ENCODE results near the gene OR14K1.
"Not testable (repeated sequence)": the region's sequence is repeated elsewhere in the genome, so short reads cannot be mapped to it uniquely, and the experiment has no call there.

The OR14K1 gene

GRCh38 chr1:247738315-247738714, at the start of gene OR14K1:
TSS of gene OR14K1 (plus strand) at chr1:247738615. CDS start at chr1:247738615, 0 bp downstream.
- DNase-seq, result no peak

- no peak for DNase-seq
These were observed 37.1 kb upstream of the OR14K1 start for GRCh38 chr1:247701338-247701737.

GRCh38 chr1:247710681-247711080, 27.7 kb upstream of the OR14K1 start:
- DNase-seq, result not testable (repeated sequence)

- no peak for DNase-seq
These were observed 24.7 kb upstream of the OR14K1 start for GRCh38 chr1:247713753-247714152.

GRCh38 chr1:247716546-247716945, 21.9 kb upstream of the OR14K1 start, which contains the start of gene OR6F1:
TSS of gene OR6F1 (minus strand) at chr1:247716646. CDS start at chr1:247712755, 3,891 bp downstream.
- no peak for DNase-seq

GRCh38 chr1:247721222-247721621, 17.2 kb upstream of the OR14K1 start:
- no peak for DNase-seq

- DNase-seq, result no peak
These were observed 2.3 kb downstream of the OR14K1 start for GRCh38 chr1:247740721-247741120.

GRCh38 chr1:247741756-247742155, 3.3 kb downstream of the OR14K1 start:
- no peak for DNase-seq

GRCh38 chr1:247742215-247742760, 3.9 kb downstream of the OR14K1 start:
- not testable (repeated sequence) for DNase-seq

- no peak for DNase-seq
These were observed 8.0 kb downstream of the OR14K1 start for GRCh38 chr1:247746391-247746935.

GRCh38 chr1:247747616-247748015, 9.2 kb downstream of the OR14K1 start:
- no peak for DNase-seq

- DNase-seq, result no peak
These were observed 9.6 kb downstream of the OR14K1 start, which contains the start of gene OR14A2 for GRCh38 chr1:247748041-247748440. TSS of gene OR14A2 (minus strand) at chr1:247748141.

- DNase-seq, result no peak
These were observed 11.5 kb downstream of the OR14K1 start for GRCh38 chr1:247749870-247750269.

GRCh38 chr1:247754311-247754710, 15.9 kb downstream of the OR14K1 start:
- DNase-seq, result not testable (repeated sequence)

GRCh38 chr1:247760456-247760855, 22.0 kb downstream of the OR14K1 start, which contains the start of gene OR1C1:
TSS of gene OR1C1 (minus strand) at chr1:247760556. CDS start at chr1:247758406, 2,150 bp downstream.
- DNase-seq, result no peak

- DNase-seq, result no peak
These were observed 31.2 kb downstream of the OR14K1 start for GRCh38 chr1:247769603-247770002.

All from NCI-H187 treated with DMSO at 0.1 percent for 48 hours (cell line).